Measurements from ENCODE around the gene SLC25A51.

GRCh38 chr9:37876376-37876775 lies 27.6 kb downstream of the SLC25A51 start:
- TF ChIP-seq CTCF (optimal IDR thresholded peaks at IDR 0.05 in 1 of 3, IDR thresholded peaks at IDR 0.05 in 1 of 3, conservative IDR thresholded peaks at IDR 0.05 in 1 of 3; ENCODE audit: extremely low read depth in 1 of 3, insufficient read depth in 2 of 3, low read length in 3 of 3), result no peak
- TF ChIP-seq EZH2 (IDR thresholded peaks at IDR 0.05; ENCODE audit: low read length), result no peak

All from keratinocyte (primary cell).